ENCODE data around the gene SAMD11.

DNA sequence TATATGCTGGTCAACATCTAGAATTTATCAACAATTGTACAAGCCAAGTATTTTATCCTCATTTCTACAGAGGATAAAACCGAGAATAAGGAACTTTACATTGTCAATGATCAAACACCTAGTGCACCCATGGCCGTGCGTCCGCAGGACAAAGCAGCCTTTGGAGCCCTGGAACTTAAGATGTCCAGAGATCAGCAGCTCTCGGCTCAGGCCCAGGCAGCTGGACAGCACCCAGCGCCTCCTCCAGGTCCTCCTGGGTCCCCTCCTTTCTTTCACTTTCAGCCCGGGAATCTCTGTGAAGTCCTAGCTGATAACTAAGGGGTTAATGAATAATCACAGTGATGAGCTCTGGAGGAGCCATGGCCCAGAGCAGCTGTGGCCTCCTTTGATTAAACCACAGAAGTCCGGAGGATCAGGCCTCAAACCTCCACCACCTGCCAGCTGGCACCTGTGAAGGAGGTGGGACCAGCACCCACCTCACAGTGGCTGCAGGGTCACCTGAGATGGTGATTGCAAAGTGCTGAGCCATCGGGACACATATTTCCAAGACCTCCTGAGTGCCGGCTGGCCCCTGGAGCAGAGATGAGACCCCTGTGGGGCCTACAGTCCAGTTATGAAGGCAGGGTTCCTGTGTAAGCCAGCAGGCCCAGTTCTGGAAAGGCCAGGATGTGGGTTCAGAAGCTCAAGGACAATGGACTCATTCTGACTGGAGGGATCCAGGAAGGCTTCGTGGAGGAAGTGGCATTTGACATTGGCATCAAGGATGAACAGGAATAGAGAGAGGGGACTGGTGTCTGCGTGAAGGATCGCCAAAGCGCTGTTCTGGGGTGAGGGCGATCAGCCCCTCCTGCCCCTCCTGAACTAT, 11.6 kb upstream of the SAMD11 start:
- TF ChIP-seq CTCF (IDR thresholded peaks at IDR 0.05): no peak
- no peak for TF ChIP-seq EZH2 (IDR thresholded peaks at IDR 0.05; ENCODE audit: borderline replicate concordance, insufficient read depth, low read depth, low read length, poor library complexity, severe bottlenecking)
